ENCODE results near the gene BRAT1. TPM values are rescaled to one million over a fixed set of nuclear protein-coding genes. Genes with fewer than 3 reads are reported as not detected.
"Not testable (repeated sequence)": the region's sequence is repeated elsewhere in the genome, so short reads cannot be mapped to it uniquely, and the experiment has no call there.

BRAT1 gene
- polyA plus RNA-seq, 4 donors = 22.8 to 44.1 (median 36.6) TPM

DNA sequence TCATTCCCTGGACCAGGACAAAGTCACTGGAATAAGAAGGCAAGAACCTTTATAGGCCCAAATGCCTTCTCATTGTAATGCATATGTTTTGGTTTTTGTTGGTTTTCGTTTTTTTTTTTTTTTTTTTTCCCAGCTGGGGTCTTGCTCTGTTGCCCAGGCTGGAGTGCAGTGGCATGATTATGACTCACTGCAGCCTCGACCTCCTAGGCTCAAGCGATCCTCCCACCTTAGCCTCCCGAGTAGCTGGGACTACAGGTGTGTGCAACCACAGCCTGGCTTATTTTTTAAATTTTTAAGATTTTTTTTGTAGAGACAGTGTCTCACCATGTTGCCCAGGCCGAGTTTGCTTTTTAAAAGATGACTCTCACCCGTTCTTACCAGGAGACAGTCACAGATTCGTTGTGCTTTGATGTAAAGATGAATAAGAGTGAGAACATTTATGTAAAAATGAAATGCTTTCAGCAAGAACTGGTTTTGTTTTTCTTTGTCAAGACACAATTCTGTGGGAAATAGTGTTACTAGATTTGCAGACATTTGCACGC, 11.1 kb upstream of the BRAT1 start:
- no peak for DNase-seq (ENCODE audit: low read depth in 4 of 4, low spot score in 2 of 4)

DNA sequence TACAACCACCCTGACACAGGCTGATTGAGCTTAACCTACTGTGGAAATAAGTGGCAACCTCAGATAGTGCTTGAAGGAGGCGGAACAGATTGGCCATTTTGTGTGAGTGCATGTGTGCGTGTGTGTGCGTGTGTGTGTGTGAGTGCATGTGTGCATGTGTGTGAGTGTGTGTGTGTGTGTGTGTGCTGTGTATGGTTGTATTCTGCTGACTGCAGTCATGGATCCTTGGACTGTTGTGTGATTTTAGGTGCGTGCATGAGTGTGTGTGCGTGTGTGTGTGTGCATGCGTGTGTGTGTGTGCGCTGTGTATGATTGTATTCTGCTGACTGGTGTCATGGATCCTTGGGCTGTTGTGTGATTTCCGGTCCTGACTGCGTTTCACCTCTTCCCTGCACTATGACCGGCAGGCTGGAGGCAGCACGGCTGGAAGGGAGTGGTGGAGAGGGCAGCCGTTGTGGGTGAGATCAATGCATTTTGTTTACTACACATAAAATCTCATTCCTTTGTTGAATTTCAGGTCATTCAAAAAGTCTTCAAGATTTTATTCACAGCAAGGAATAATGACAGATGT, 9.7 kb upstream of the BRAT1 start:
- DNase-seq (ENCODE audit: low read depth in 4 of 4, low spot score in 2 of 4) = no peak

DNA sequence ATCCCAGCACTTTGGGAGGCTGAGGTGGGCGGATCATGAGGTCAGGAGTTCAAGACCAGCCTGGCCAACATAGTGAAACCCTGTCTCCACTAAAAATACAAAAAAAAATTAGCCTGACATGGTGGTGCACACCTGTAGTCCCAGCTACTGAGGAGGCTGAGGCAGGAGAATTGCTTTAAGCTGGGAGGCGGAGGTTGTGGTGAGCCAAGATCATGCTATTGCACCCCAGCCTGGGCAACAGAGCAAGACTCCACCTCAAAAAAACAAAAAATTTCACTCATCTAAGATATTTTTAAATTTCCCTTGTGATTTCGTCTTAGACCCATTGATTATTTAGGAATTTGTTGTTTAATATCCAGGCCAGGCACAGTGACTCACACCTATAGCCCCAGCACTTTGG, 8.6 kb upstream of the BRAT1 start:
- DNase-seq (ENCODE audit: low read depth in 4 of 4, low spot score in 2 of 4) = not testable (repeated sequence)

DNA sequence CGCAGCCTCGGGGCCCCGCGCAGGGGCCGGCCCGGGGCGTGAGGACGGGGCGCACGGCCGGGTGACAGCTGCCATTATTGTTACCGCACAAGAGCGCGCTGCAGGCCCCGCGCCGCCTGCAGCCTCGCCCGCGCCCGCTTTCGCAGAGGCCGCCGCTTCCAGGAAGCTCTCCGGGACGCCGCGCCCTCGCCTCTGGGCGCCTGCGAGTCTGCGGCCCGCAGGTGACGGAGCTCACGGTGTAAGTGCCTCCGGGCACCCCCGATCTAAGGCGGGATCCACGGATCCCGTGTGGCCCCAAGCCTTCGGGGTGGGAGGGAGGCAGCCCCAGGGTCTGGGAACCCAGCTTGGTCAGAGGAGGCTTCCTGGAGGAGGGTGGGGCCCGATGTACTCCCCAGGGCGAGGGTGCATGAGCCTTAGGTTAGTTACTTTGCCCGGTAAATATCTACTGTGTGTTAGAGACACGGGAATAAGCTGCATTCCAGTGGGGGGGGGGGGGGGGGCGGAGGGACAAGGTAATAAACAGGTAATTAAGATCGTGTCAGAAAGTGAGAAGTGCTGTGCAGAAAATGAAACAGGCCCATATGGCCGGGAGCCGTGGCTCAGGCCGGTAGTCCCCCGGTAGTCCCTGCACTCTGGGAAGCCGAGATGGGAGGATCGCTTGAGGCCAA, 4.1 kb upstream of the BRAT1 start:
- DNase-seq (ENCODE audit: low read depth in 4 of 4, low spot score in 2 of 4) = no peak

DNA sequence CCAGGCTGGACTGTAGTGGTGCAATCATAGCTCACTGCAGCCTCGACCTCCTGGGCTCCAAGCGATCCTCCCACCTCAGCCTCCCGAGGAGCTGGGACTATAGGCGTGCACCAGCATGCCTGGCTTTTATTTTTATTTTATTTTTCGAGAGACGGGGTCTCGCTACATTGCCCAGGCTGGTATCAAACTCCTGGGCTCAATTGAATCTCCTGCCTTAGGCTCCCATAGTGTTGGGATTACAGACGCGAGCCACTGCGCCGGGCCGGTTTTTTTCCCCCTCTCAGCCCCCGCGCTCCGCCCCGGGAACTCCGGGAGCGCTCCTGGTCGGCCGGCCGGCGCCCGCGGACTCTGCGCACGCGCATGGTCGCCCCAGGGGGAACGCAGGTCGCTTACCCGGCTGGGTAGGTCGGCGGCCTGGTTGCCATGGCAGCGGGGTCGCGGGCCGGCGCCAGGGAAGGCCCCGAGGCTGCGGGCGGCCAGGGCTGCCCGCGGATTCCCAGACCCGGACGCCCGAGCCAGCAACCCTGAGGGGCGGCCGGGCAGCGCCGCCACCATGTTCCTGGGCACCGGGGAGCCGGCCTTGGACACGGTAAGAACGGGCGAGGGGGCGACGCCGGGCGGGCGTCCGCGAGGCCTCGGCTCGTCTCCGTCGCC, 3.4 kb upstream of the BRAT1 start, which contains the start of gene IQCE:
Gene IQCE (plus strand): TSS at position 351 of the 654 bp plus-strand sequence. CDS start 203 bp downstream, at position 554.
- DNase-seq (ENCODE audit: low read depth in 4 of 4, low spot score in 2 of 4) = peak; percentile 41 to 84 (median 78)

DNA sequence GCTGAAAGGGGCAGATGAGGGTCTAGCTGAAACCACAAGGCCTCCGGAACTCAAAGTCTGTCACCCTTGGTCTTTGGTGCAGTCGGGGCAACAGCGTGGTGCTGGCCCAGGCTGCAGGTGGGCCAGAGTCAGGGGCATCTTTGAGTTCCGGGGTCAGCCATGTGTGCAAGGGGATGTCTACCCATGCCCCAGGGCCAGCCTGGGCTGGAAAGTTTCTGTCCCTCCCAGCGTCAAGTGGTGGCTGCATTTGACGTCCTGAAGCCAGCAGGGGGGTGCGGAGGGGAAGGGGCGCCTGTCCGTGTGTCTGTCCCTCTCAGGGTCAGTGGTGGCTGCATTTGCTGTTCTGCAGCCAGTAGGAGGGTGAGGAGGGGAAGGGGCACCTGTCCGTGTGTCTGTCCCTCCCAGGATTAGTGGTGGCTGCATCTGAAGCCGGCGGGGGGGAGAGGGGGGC, 638 bp downstream of the BRAT1 start:
- no peak for DNase-seq (ENCODE audit: low read depth in 4 of 4, low spot score in 2 of 4)

DNA sequence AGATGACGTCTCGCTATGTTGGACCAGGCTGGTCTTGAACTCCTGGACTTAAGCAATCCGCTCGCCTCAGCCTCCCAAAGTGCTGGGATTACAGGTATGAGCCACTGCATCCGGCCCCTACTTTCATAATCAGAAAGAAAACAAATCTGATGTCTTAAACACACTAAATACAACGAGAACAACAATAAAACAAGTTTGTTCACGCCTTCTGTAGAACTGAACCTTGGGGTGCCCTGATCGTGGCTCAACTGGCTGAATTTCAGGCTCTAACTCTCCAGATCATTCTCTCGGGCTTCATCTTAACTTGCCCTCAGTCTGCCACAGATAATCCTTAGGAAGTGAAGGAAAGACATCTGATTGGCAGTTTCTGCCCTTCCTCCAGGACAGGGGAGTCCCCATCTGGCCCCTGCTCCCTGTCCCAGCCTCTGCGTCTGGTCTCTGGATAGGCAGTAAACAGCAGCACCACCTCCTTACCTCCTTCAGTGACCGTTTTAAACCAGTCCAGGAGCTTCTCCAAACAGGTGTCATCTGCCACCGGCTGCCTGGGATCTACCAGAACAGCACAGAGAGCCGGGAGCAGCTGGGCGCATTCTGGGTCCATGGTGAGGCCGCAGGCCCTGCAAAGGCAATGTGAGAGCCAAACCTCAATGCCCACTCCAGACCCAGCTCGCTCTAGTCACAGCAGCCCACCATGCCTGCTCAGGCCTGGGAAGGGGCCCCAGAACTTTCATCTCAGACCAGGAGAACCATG, 1.3 kb downstream of the BRAT1 start:
- no peak for DNase-seq (ENCODE audit: low read depth in 4 of 4, low spot score in 2 of 4)

DNA sequence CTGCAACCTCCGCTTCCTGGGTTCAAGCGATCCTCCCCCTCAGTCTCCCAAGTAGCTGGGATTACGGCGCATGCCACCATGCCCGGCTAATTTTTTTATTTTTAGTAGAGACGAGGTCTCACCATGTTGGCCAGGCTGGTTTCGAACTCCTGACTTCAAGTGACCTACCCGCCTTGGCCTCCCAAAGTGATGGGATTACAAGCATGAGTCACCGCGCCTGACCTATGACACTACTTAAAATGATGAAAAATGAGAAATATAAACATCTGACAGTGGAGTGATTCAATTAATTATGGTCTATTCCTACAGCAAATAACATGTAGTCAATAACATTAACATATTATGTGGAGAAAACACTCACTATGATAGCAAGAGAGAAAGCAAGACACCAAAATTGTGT, 2.2 kb downstream of the BRAT1 start:
- DNase-seq (ENCODE audit: low read depth in 4 of 4, low spot score in 2 of 4) = no peak

DNA sequence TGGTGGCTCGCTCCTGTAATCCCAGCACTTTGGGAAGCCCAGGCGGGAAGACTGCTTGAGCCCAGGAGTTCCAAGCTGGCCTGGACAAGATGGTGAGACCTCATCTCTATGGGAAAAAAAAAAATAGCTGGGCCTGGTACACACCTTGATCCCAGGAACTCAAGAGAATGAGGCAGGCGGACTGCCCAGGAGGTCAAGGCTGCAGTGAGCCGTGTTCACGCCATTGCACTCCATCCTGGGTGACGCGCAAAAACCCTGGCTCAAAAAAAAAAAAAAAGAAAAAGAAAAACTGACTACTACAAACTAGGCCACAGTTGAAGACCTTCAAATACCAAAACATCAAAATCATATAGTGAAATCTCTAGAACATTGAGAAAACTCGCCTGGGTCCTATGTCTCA, 3.9 kb downstream of the BRAT1 start:
- DNase-seq (ENCODE audit: low read depth in 4 of 4, low spot score in 2 of 4) = no peak

DNA sequence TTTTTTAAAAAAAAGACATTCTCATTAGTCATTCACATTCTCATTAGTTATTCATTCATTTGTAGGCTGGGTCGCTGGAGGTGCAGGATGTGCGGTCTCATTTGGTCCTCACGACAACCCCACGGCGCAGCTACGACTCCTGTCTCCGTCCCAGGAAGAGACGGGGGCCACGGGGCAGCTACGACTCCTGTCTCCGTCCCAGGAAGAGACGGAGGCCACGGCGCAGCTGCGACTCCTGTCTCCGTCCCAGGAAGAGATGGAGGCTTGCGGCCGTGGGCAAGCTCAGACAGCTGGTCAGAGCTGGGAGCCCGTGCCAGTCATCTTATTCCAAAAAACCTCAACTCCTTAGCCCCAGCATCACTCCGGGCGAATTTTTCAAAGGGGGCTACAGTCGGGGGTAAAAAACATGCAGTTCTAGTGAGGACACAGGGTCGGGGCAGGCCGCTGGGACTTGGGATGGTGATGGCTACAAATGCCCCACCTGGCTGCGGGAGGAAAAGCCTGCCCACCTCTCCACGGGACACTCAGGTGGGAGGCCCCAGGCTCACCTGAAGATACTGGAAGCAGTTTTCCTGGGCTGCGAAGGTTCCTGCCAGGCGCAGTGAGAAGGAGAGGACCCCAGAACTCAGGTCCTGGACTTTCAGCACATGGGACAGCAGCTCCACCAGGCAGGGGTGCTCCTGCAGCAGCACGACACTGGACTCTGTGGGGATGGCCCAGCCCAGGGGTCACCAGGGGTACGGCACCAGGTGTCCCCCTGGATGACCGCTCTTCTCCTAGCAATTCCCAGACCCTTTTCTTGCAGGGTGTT, 8.3 kb downstream of the BRAT1 start:
- DNase-seq (ENCODE audit: low read depth in 4 of 4, low spot score in 2 of 4) = no peak

DNA sequence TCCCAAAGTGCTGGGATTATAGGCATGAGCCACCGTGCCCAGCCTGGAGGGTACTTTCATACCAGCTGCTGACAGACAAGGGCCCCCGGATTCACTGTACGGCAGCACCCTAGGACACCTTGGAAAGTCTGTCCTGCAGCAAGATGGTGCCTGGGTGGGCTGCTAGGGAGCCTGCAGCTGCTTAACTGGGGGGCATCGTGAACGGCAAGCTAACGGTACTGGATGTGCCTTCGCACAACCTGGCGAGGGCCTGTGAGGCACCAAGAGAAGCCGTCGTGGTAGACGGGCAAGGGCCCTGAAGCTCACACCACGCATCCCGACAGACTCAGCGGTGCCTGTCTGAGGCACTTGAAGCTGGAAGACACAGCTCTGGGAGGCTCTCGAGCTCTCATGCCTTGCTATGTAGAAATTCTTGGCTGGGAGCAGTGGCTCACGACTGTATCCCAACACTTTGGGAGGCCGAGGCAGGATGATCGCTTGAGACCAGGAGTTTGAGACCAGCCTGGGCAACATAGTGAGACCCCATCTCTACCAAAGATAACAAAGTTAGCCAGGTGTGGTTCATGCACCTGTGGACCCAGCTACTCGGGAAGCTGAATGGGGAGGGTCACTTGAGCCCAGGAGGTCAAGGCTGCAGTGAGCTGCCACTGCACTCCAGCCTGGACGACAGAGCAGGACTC, 9.4 kb downstream of the BRAT1 start:
- no peak for DNase-seq (ENCODE audit: low read depth in 4 of 4, low spot score in 2 of 4)

DNA sequence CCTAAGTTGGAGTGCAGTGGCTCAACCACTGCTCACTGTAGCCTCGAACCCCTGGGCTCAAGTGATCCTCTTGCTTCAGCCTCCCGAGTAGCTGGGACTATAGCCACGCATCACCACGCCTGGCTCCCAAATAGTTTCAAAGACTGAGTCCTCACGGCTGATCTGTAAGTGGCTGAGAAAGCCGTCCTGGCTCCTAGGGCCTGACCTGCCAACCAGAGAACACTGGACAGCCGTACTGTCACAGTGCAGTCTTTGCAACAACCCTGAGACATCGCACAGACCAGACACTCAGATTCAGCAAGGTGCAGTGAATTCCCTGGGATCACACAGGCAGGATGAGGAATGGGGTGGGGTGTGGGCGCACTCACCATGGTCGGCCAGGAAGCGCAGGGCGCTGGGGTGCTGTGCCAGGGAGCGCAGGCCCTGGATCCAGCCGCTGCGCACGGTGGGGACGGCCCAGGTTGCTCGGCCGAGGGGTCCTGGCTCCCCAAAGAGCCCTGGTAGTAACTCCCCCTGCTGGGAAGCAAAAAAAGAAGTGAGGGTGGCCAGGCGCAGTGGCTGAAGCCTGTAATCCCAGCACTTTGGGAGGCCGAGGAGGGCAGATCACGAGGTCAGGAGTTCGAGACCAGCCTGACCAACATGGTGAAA, 10.7 kb downstream of the BRAT1 start:
- DNase-seq (ENCODE audit: low read depth in 4 of 4, low spot score in 2 of 4) = no peak

DNA sequence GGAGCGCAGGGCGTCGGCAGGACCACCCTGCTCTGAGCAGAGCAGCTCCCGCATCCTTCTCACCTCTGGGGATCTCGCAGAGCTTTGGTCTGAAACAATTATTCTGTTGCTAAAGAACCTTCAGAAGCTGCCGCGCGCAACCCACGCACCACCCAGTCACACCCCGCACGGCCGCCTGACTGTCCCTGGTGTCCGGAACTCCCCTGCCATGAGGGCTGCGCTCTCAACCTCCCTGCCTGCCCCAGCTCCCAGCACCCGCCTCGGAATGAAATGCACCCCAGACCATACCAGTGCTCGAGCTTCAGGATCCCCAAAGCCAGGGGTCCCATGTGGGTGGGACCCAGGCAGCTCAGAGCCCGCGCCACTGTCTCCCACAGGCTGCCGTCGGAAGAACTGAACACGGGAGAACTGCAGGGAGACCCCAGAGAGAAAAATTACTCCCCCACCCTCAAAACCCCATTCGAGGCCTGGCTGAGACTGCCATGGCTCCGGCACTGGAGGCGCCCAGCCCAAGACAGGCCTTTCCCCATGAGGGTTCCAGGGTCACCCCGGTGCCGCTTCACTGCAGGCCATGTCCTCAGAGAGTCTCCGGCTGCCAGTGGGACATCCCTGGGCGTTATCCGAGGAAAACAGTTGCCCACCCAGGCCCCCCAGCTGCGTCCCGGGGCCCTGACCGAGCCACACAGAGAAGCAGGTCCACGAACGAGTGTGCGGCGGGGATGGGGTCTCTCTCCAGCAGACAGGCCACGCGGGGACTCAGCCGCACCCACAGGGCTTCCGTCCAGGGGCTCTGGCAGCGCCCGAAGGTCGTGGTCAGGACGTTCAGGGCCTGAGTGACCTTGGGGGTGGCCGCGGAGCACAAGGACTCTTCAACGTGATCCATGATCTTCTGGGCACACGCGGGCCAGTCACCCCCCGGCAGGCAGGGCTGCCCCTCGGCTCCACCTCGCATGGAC, 12.1 kb downstream of the BRAT1 start:
- no peak for DNase-seq (ENCODE audit: low read depth in 4 of 4, low spot score in 2 of 4)

DNA sequence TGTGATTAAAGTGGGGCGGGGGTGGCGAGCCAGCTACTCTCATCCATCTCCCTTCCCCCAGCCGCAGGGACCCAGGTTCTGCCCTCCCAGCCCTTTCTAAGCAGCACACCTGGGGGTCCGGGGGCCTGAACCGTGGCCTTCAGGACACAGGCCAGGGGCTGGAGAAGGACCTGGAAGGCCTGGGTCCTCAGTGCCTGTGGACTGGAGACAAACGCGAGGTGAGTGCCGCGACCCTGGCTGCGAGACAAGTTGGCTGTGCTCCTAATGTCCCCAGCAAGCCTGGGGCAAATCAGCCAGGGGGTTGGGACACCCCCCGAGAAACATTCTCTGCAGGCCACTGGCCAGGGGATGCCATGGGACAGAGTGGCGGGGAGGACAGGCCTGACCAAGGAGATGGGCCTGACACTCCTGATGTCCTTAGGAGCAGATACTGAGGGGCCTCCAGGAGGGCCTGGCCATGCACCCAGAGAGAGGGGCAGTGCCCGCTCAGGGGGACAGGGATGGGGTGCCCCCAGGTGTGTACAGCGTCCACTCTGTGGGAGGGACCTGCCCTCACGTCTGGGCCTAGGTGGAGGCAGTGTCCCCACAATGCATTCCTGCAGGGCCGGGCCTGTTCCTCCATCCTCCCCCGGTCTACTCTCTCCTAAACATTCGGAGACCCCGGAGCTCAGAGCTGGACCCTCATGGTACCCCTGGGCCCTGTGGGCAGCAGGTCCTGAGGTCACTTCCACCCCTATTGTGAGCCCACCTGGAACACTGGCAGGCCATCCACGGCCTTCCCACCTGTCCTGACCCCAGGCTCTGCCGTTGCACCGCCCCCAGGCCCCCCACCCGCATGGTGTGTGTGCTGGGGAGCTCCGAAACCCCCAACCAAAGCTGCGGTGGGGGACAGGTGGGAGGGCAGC, 13.1 kb downstream of the BRAT1 start:
- DNase-seq (ENCODE audit: low read depth in 4 of 4, low spot score in 2 of 4) = no peak

DNA sequence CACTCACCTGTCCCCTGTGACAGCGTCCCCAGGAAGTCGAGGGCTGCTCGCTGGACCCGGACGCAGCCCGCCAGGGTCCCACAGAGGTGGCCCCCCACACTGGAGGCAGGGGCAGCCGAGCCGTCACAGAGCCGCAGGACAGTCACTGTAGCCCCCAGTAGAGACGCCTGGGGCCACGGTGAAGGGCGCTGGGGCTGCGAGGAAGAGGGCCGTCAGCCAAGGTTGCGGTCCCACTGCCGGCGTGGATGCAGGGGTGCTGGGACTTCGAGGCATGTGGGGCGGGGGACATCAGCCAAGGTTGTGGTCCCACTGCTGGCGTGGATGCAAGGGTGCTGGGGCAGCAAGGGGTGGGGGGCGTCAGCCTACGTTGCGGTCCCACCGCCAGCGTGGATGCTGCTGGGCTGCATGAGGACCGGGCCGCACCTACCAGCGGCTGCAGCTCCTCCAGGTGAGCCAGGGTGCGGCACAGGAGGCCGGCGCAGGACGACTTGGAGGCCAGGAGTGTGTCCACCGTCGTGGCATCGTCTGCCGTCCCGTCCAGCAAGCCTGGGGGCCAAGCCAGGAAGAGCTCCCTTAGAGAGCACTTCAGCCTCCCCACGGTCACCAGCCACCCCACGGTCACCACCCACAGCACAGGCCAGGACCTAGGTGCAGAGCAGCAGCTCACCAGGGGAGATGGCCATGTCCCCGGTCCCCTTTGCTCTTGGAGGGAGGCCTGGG, 13.9 kb downstream of the BRAT1 start:
- no peak for DNase-seq (ENCODE audit: low read depth in 4 of 4, low spot score in 2 of 4)

DNA sequence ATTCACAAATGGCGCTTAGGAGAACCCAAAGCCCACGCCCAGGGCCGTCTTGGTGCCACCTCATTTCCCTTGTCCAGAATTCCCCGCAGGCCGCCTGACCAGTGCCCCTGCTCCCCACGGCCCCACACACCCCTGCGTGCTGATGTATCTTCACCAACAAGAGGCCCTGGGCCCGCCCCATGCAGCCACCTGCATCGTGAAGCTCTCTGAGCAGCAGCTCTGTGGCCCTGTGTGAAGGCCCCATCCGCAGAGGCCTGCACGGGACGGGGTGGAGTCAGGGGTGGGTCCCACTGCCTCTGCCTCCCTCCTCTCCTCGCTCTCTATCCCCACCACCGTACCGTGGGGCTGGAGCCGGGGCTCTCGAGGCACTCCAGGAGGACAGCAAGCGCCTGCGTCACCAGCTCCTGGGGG, 14.7 kb downstream of the BRAT1 start:
- DNase-seq (ENCODE audit: low read depth in 4 of 4, low spot score in 2 of 4) = no peak
